ENCODE measurements around the gene HSPA5. TPM values are rescaled to one million over a fixed set of nuclear protein-coding genes. Genes with fewer than 3 reads are reported as not detected.

The HSPA5 gene
- total and polyA plus RNA-seq, 2 of the 4 experiments (the other 2 are of a cell fraction): 118 to 419 TPM

GRCh38 chr9:125238127-125238914 is 2.8 kb downstream of the HSPA5 start:
- Histone ChIP-seq H3K4ac (ENCODE audit: low read depth, low read length) (no peak overlapping the region), H3K9me3 (ENCODE audit: control insufficient read depth, insufficient read depth, low read length) (no peaks in the 10 kb centered on the region), H2BK5ac (ENCODE audit: low read depth, low read length, poor library complexity, severe bottlenecking) (no peak overlapping the region), H3K4me1 (ENCODE audit: control insufficient read depth, insufficient read depth, low read length) (peaks cover 6% of the 10 kb centered on the region), H3K27me3 (ENCODE audit: control insufficient read depth, insufficient read depth, low read length) (no peaks in the 10 kb centered on the region), H3K9me1 (ENCODE audit: insufficient read depth, low read length) (no peaks in the 10 kb centered on the region), H3K79me1 (ENCODE audit: low read depth in 1 of 2, low read length in 2 of 2) (peaks cover 8 to 42% of the 10 kb centered on the region in 2 experiments), H3K27ac (ENCODE audit: insufficient read depth, low read length) (no peak overlapping the region), H3K23ac (ENCODE audit: low read depth, low read length) (peak overlapping the region; percentile 39; the same call in 1 of the 2 replicates), H4K5ac (ENCODE audit: low read depth, low read length) (no peak overlapping the region), H3K18ac (ENCODE audit: low read depth, low read length) (no peak overlapping the region), H4K20me1 (ENCODE audit: insufficient read depth, low read length) (peaks cover 71% of the 10 kb centered on the region), H3K4me2 (ENCODE audit: low read depth, low read length) (peak overlapping the region; percentile 54), H3K14ac (replicated peaks; ENCODE audit: low read depth, low read length) (no peak overlapping the region; the same call in 1 of the 2 replicates), H3K56ac (ENCODE audit: extremely low read depth, insufficient read depth, low read length) (no peak overlapping the region), H2BK15ac (ENCODE audit: low read depth, low read length) (no peak overlapping the region), H3K36me3 (ENCODE audit: control insufficient read depth, insufficient read depth, low read length) (peaks cover 35% of the 10 kb centered on the region), H2AK5ac (ENCODE audit: low read depth, low read length) (no peak overlapping the region), H2AFZ (replicated peaks; ENCODE audit: low read length, poor library complexity) (no peak overlapping the region), H4K91ac (ENCODE audit: insufficient read depth, low read depth, low read length) (no peak overlapping the region), H2BK20ac (ENCODE audit: low read depth, low read length) (no peak overlapping the region), H2AK9ac (replicated peaks; ENCODE audit: low read depth, low read length, poor library complexity) (no peak overlapping the region), H2BK120ac (ENCODE audit: low read depth, low read length) (no peak overlapping the region), H4K8ac (ENCODE audit: low read depth in 2 of 2, low read length in 2 of 2) (no peak overlapping the region), H3K9ac (ENCODE audit: low read depth, low read length) (no peak overlapping the region; the same call in 1 of the 2 replicates), H3K4me3 (ENCODE audit: insufficient read depth, low read depth, low read length) (no peak overlapping the region)
- 90% methylated on average over 3 of the region's 7 CpGs; no CpG with 5 or more reads in 1 of the 2 experiments for WGBS, 2 experiments (ENCODE audit: extremely low coverage in 2 of 2, insufficient read length in 1 of 2)
- no TSS peak for BruUV-seq (replicated peaks)
- ChIA-PET CTCF (interaction anchor here (0.6 kb wide), 1 partner anchor 12 kb away, joined by 4 read pairs; no protein-coding TSS in a partner anchor), POLR2A (ENCODE audit: unreplicated experiment) (interaction anchor here (0.7 kb wide), 1 partner anchor 12 kb away, joined by 4 read pairs; no protein-coding TSS in a partner anchor)
- DNase-seq (no peak), ATAC-seq (ENCODE audit: low read depth) (no peak)
- dilution Hi-C loops (cut with HindIII; ENCODE audit: low sequenced_read_pairs, unreplicated experiment): no loop called here
- in situ Hi-C loops (cut with MboI; ENCODE audit: low sequenced_read_pairs): no loop called here
- intact Hi-C loops (cut with micrococcal nuclease): no loop called here
- TF ChIP-seq RFX5 (IDR thresholded peaks at IDR 0.05; ENCODE audit: low read depth, low read length) (no peak), BHLHE40 (IDR thresholded peaks at IDR 0.05; ENCODE audit: low read depth, low read length) (no peak), NFE2L2 (IDR thresholded peaks at IDR 0.05; ENCODE audit: low read depth, low read length) (no peak), MAZ (IDR thresholded peaks at IDR 0.05; ENCODE audit: borderline replicate concordance, low read depth, low read length) (no peak), CEBPB (IDR thresholded peaks at IDR 0.05; ENCODE audit: low read depth, low read length) (no peak), CHD1 (IDR thresholded peaks at IDR 0.05; ENCODE audit: low read depth, low read length) (no peak), FOS (IDR thresholded peaks at IDR 0.05; ENCODE audit: low read depth, low read length) (no peak), POLR2A (IDR thresholded peaks at IDR 0.05; ENCODE audit: low read depth, low read length) (no peak; the same call in 1 of the 2 replicates), MXI1 (IDR thresholded peaks at IDR 0.05; ENCODE audit: borderline replicate concordance, low read depth, low read length) (no peak), SMC3 (IDR thresholded peaks at IDR 0.05; ENCODE audit: low read depth, low read length) (no peak), MAFK (IDR thresholded peaks at IDR 0.05; ENCODE audit: low read depth, low read length) (no peak)
- TF ChIP-seq, protein P1, sequence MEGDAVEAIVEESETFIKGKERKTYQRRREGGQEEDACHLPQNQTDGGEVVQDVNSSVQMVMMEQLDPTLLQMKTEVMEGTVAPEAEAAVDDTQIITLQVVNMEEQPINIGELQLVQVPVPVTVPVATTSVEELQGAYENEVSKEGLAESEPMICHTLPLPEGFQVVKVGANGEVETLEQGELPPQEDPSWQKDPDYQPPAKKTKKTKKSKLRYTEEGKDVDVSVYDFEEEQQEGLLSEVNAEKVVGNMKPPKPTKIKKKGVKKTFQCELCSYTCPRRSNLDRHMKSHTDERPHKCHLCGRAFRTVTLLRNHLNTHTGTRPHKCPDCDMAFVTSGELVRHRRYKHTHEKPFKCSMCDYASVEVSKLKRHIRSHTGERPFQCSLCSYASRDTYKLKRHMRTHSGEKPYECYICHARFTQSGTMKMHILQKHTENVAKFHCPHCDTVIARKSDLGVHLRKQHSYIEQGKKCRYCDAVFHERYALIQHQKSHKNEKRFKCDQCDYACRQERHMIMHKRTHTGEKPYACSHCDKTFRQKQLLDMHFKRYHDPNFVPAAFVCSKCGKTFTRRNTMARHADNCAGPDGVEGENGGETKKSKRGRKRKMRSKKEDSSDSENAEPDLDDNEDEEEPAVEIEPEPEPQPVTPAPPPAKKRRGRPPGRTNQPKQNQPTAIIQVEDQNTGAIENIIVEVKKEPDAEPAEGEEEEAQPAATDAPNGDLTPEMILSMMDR (conservative IDR thresholded peaks at IDR 0.05; ENCODE audit: low read depth, low read length): no peak
- TF ChIP-seq, protein P2, sequence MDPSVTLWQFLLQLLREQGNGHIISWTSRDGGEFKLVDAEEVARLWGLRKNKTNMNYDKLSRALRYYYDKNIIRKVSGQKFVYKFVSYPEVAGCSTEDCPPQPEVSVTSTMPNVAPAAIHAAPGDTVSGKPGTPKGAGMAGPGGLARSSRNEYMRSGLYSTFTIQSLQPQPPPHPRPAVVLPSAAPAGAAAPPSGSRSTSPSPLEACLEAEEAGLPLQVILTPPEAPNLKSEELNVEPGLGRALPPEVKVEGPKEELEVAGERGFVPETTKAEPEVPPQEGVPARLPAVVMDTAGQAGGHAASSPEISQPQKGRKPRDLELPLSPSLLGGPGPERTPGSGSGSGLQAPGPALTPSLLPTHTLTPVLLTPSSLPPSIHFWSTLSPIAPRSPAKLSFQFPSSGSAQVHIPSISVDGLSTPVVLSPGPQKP (IDR thresholded peaks at IDR 0.05; ENCODE audit: borderline replicate concordance, low read depth, low read length): no peak
- TF ChIP-seq, protein P3, sequence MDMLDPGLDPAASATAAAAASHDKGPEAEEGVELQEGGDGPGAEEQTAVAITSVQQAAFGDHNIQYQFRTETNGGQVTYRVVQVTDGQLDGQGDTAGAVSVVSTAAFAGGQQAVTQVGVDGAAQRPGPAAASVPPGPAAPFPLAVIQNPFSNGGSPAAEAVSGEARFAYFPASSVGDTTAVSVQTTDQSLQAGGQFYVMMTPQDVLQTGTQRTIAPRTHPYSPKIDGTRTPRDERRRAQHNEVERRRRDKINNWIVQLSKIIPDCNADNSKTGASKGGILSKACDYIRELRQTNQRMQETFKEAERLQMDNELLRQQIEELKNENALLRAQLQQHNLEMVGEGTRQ (IDR thresholded peaks at IDR 0.05; ENCODE audit: low read depth, low read length): no peak
